GM12874 (cell line): ENCODE measurements around the gene YIPF3.

Source experiments
- CTCF ChIP-seq: IDR thresholded peaks from 2 replicates; pipeline ENCODE4 v1.5.1; 2011; ENCODE audit warnings: low read depth, mild to moderate bottlenecking, control low read depth, low read length, moderate library complexity; ENCODE audit not compliant: insufficient read depth

YIPF3 gene

GRCh38 chr6:43471399-43471798 lies 45.3 kb downstream of the YIPF3 start:
- TF ChIP-seq CTCF, result no peak

DNA sequence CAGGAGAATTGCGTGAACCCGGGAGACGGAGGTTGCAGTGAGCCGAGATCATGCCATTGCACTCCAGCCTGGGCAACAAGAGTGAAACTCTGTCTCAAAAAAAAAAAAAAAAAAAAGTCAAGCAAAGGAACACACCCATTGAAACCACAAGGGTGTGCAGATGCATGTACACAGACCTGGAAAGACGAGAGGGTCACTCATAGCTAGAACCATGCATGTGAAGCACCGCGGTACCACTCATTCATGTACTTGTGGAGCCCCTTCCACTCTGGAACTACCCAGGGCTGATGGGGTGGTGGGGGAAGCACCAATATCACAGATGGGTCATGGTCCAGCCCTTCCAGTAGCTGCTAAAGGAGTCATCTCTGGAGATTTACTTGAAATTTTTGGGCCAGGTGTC lies 46.8 kb downstream of the YIPF3 start:
- no peak for TF ChIP-seq CTCF

GRCh38 chr6:43468748-43469681 lies 47.7 kb downstream of the YIPF3 start:
- TF ChIP-seq CTCF, result no peak

DNA sequence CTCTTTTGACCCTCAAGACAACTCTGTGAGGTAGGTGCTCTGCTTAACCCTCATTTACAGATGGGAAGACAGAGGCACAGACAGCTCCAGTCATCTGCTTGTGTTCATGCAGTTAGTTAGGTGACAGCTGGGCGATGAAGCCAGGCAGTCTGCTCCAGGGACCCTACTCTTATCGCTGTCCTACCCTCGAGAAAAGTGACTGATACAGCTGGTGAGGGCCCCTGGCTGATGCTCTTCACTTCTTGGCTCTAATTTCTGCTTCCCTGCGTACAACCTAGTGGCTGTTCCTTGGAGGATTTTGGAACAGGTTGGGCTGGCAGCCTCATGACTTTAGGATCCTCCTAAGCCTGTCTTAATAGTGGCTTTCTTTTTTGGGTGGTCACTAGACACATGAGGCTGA lies 48.5 kb downstream of the YIPF3 start:
- TF ChIP-seq CTCF, result no peak

DNA sequence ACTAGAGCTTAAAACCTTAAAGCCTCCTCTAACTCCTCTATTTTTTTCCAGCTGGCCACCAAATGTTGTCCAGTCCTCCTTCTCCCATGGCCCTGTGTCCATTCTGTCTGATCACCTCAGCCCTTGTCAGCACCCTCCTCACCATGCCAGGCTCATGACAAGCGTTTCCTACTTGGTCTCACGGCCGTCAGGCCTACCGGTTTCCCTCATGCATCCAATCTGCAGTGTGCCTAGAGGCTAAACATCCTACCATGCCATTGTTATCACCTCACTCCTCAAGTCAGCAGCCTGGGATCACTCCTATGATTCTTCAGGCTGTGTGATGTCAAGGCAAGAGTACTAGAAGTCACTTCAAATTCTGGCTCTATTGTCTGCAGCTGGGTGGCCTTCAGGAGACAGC lies 49.0 kb downstream of the YIPF3 start:
- no peak for TF ChIP-seq CTCF

DNA sequence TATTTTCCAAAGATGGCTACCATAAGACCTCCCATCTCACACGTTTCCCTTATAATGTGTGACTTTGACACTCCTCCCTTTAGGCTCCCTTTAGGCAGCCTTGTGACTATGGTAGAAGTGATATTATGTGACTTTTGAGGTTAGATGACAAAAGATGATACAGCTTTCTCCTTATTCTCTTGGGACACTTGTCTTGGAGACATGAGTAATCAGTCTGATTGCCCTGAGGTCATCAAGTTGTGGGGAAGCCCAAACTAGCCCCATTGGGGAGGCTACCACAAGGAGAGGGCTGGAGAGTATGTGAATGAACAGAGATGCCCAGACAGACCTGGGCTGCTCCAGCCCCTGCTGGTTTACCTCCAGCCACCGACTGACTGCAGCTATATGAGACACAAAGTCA lies 50.8 kb downstream of the YIPF3 start:
- TF ChIP-seq CTCF, result no peak

GRCh38 chr6:43464337-43464736 lies 52.4 kb downstream of the YIPF3 start:
- TF ChIP-seq CTCF, result no peak
